Forelimb muscle (tissue), 1 donor: ENCODE data around the gene LRMDA. TPM values are rescaled to one million over a fixed set of nuclear protein-coding genes. Genes with fewer than 3 reads are reported as not detected.

Experiments
- DNase-seq: peaks from one replicate; pipeline ENCODE4 v3.0.0-alpha.2; 2013; ENCODE audit warnings: low read depth
- polyA plus RNA-seq: library from polyadenylated mRNA; unstranded; fragments of 120-200 nt; gene quantifications from one replicate; pipeline ENCODE4 v1.2.1, GENCODE V29; 2013; ENCODE audit not compliant: insufficient read length

The LRMDA gene
- polyA plus RNA-seq, 1 donor = 5.1 TPM

- no peak for DNase-seq
These were observed 826.4 kb downstream of the LRMDA start for GRCh38 chr10:76257816-76258215.

GRCh38 chr10:76265441-76266113, 834.2 kb downstream of the LRMDA start:
- no peak for DNase-seq

- no peak for DNase-seq
These were observed 837.1 kb downstream of the LRMDA start for GRCh38 chr10:76268530-76268929.

GRCh38 chr10:76268954-76269353, 837.5 kb downstream of the LRMDA start:
- DNase-seq = no peak

GRCh38 chr10:76270464-76270863, 839.0 kb downstream of the LRMDA start:
- no peak for DNase-seq

- no peak for DNase-seq
These were observed 843.5 kb downstream of the LRMDA start for GRCh38 chr10:76274933-76275332.

GRCh38 chr10:76278811-76279460, 847.5 kb downstream of the LRMDA start:
- DNase-seq = no peak

- no peak for DNase-seq
These were observed 850.2 kb downstream of the LRMDA start for GRCh38 chr10:76281659-76282058.

GRCh38 chr10:76282061-76283025, 850.9 kb downstream of the LRMDA start:
- no peak for DNase-seq

- DNase-seq = no peak
These were observed 852.9 kb downstream of the LRMDA start for GRCh38 chr10:76284351-76284750.

- DNase-seq = no peak
These were observed 853.6 kb downstream of the LRMDA start for GRCh38 chr10:76285012-76285411.

- DNase-seq = no peak
These were observed 854.1 kb downstream of the LRMDA start for GRCh38 chr10:76285515-76285914.

GRCh38 chr10:76286536-76286935, 855.1 kb downstream of the LRMDA start:
- DNase-seq = no peak

GRCh38 chr10:76287856-76288255, 856.4 kb downstream of the LRMDA start:
- no peak for DNase-seq

- DNase-seq = no peak
These were observed 859.8 kb downstream of the LRMDA start for GRCh38 chr10:76291175-76291574.

GRCh38 chr10:76291885-76292284, 860.5 kb downstream of the LRMDA start:
- DNase-seq = no peak

GRCh38 chr10:76296957-76297356, 865.5 kb downstream of the LRMDA start:
- no peak for DNase-seq

GRCh38 chr10:76297358-76297757, 865.9 kb downstream of the LRMDA start:
- DNase-seq = no peak

- no peak for DNase-seq
These were observed 866.4 kb downstream of the LRMDA start for GRCh38 chr10:76297780-76298281.

- DNase-seq = no peak
These were observed 866.9 kb downstream of the LRMDA start for GRCh38 chr10:76298329-76298728.

- no peak for DNase-seq
These were observed 868.1 kb downstream of the LRMDA start for GRCh38 chr10:76299501-76299900.

GRCh38 chr10:76301211-76301610, 869.8 kb downstream of the LRMDA start:
- no peak for DNase-seq
